MM.1S (cell line): ENCODE measurements around the gene FCHSD1.

Source experiments
- DNase-seq: peaks from one replicate; pipeline ENCODE4 v3.0.0-alpha.2; 2015
- H2AFZ ChIP-seq: fragments of 300-600 bp; sonication (generic); 2 replicates; pipeline ENCODE4 v1.6.0; 2016; ENCODE audit warnings: antibody characterized with exemption, low read length
- H3F3A ChIP-seq: fragments of 300-600 bp; sonication (generic); 2 replicates; pipeline ENCODE4 v1.6.1; 2016; ENCODE audit warnings: mild to moderate bottlenecking, antibody characterized with exemption, low read length, moderate library complexity, mixed read lengths; ENCODE audit not compliant: insufficient read depth
- H3K27ac ChIP-seq: fragments of 300-600 bp; sonication (generic); 2 replicates; pipeline ENCODE4 v1.5.1; 2016; ENCODE audit warnings: mild to moderate bottlenecking, low read length
- H3K27me3 ChIP-seq: fragments of 300-600 bp; sonication (generic); replicated peaks from 2 replicates; pipeline ENCODE4 v1.6.0; 2016; ENCODE audit warnings: low read length; ENCODE audit not compliant: insufficient read depth
- H3K36me3 ChIP-seq: fragments of 300-600 bp; sonication (generic); replicated peaks from 2 replicates; pipeline ENCODE4 v1.6.1; 2016; ENCODE audit warnings: mild to moderate bottlenecking, low read length, mixed read lengths; ENCODE audit not compliant: insufficient read depth
- H3K4me1 ChIP-seq: fragments of 300-600 bp; sonication (generic); 2 replicates; pipeline ENCODE4 v1.6.1; 2016; ENCODE audit warnings: low read length, mixed read lengths
- H3K4me2 ChIP-seq: fragments of 300-600 bp; sonication (generic); 2 replicates; pipeline ENCODE4 v1.6.0; 2016; ENCODE audit warnings: low read depth, low read length
- H3K4me3 ChIP-seq: fragments of 300-600 bp; sonication (generic); 2 replicates; pipeline ENCODE4 v1.5.1; 2016; ENCODE audit warnings: low read length, mixed read lengths
- H3K79me2 ChIP-seq: fragments of 300-600 bp; sonication (generic); 2 replicates; pipeline ENCODE4 v1.6.1; 2016; ENCODE audit warnings: mixed run types, low read length, mixed read lengths
- H3K9ac ChIP-seq: fragments of 300-600 bp; sonication (generic); 2 replicates; pipeline ENCODE4 v1.6.1; 2016; ENCODE audit warnings: low read length, mixed read lengths
- H3K9me2 ChIP-seq: fragments of 300-600 bp; sonication (generic); replicated peaks from 2 replicates; pipeline ENCODE4 v1.6.1; 2016; ENCODE audit warnings: mild to moderate bottlenecking, low read length, mixed read lengths; ENCODE audit not compliant: insufficient read depth
- H3K9me3 ChIP-seq: fragments of 300-600 bp; sonication (generic); replicated peaks from 2 replicates; pipeline ENCODE4 v1.6.1; 2016; ENCODE audit warnings: mild to moderate bottlenecking, low read length, mixed read lengths; ENCODE audit not compliant: insufficient read depth
- H4K20me1 ChIP-seq: fragments of 300-600 bp; sonication (generic); 2 replicates; pipeline ENCODE4 v1.6.1; 2016; ENCODE audit warnings: mild to moderate bottlenecking, low read length, moderate library complexity, mixed read lengths; ENCODE audit not compliant: insufficient read depth
- EZH2 ChIP-seq: fragments of 300-600 bp; sonication (generic); optimal IDR thresholded peaks from 2 replicates; pipeline ENCODE3; 2017; ENCODE audit warnings: low read depth, mild to moderate bottlenecking, antibody characterized with exemption, low read length, mixed read lengths
- EZH2phosphoT487 ChIP-seq: fragments of 300-600 bp; sonication (generic); IDR thresholded peaks from 2 replicates; pipeline ENCODE4 v1.6.1; 2018; ENCODE audit warnings: antibody characterized with exemption, low read length
- TF ChIP-seq, protein P1 (sequence below): fragments of 300-600 bp; sonication (generic); IDR thresholded peaks from 2 replicates; pipeline ENCODE4 v1.5.1; 2016; ENCODE audit warnings: antibody characterized with exemption, low read length, mixed read lengths

The FCHSD1 gene

DNA sequence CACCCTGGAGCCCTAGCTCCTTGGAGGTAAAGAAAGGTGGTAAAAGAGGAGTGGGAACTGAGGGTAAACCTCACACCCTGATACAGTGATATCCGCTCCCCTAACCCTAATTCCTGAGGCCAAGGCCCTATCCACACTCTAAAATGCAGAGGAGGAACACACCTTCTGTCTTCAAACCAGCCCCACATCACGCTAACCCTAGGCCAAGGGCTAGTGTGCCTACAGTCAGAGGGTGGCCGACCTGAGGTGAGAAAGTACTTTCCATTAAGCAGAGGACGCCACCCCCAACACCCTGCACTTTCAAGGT is 15.2 kb downstream of the FCHSD1 start:
- H3F3A ChIP-seq, result peaks cover 11% of the 10 kb centered on the region; the same call in 1 of the 2 replicates
- peaks cover 16% of the 10 kb centered on the region for H3K4me1 ChIP-seq
- H2AFZ ChIP-seq, result peak overlapping the region; percentile 80
- H3K9me2 ChIP-seq, result no peaks in the 10 kb centered on the region
- H3K9ac ChIP-seq, result peak overlapping the region; percentile 84; the same call in 1 of the 2 replicates
- H3K4me3 ChIP-seq, result peak overlapping the region; percentile 97
- peak overlapping the region; percentile 95 for H3K4me2 ChIP-seq
- TF ChIP-seq, protein P1, sequence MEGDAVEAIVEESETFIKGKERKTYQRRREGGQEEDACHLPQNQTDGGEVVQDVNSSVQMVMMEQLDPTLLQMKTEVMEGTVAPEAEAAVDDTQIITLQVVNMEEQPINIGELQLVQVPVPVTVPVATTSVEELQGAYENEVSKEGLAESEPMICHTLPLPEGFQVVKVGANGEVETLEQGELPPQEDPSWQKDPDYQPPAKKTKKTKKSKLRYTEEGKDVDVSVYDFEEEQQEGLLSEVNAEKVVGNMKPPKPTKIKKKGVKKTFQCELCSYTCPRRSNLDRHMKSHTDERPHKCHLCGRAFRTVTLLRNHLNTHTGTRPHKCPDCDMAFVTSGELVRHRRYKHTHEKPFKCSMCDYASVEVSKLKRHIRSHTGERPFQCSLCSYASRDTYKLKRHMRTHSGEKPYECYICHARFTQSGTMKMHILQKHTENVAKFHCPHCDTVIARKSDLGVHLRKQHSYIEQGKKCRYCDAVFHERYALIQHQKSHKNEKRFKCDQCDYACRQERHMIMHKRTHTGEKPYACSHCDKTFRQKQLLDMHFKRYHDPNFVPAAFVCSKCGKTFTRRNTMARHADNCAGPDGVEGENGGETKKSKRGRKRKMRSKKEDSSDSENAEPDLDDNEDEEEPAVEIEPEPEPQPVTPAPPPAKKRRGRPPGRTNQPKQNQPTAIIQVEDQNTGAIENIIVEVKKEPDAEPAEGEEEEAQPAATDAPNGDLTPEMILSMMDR, result no peak
- TF ChIP-seq EZH2 (no peak), EZH2phosphoT487 (no peak)
- no peak for DNase-seq
- H3K36me3 ChIP-seq, result no peaks in the 10 kb centered on the region; the same call in 1 of the 2 replicates
- peaks cover 4% of the 10 kb centered on the region; the same call in 1 of the 2 replicates for H4K20me1 ChIP-seq
- no peaks in the 10 kb centered on the region for H3K27me3 ChIP-seq
- H3K79me2 ChIP-seq, result peaks cover 49% of the 10 kb centered on the region
- no peak overlapping the region for H3K27ac ChIP-seq
- H3K9me3 ChIP-seq, result no peaks in the 10 kb centered on the region

DNA sequence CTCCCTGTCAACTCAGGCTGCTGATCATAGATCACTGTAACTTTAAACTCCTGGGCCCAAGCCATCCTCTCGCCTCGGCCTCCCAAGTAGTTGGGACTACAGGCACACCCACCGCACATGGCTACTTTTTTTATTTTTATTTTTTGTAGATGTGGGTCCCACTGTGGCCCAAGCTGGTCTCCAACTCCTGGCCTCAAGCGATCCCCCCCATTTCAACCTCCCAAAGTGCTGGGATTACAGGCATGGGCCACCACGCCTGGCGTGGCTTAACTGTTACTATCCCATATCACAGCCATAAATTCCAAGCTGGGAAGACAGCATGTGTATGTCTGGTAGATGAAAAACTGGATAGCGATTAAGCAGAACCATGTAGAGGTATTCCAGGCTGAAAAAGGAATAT is 15.6 kb downstream of the FCHSD1 start:
- Histone ChIP-seq H3K4me2 (peak overlapping the region; percentile 95), H3F3A (peaks cover 11% of the 10 kb centered on the region; the same call in 1 of the 2 replicates), H4K20me1 (peaks cover 4% of the 10 kb centered on the region; the same call in 1 of the 2 replicates), H3K9ac (peak overlapping the region; percentile 84; the same call in 1 of the 2 replicates), H3K27ac (no peak overlapping the region), H3K79me2 (peaks cover 53% of the 10 kb centered on the region), H2AFZ (no peak overlapping the region), H3K9me2 (no peaks in the 10 kb centered on the region), H3K4me1 (peaks cover 16% of the 10 kb centered on the region), H3K4me3 (peak overlapping the region; percentile 97), H3K27me3 (no peaks in the 10 kb centered on the region), H3K36me3 (no peaks in the 10 kb centered on the region; the same call in 1 of the 2 replicates), H3K9me3 (no peaks in the 10 kb centered on the region)
- no peak for TF ChIP-seq EZH2phosphoT487
- no peak for TF ChIP-seq EZH2
- TF ChIP-seq, protein P1, result no peak
- no peak for DNase-seq

DNA sequence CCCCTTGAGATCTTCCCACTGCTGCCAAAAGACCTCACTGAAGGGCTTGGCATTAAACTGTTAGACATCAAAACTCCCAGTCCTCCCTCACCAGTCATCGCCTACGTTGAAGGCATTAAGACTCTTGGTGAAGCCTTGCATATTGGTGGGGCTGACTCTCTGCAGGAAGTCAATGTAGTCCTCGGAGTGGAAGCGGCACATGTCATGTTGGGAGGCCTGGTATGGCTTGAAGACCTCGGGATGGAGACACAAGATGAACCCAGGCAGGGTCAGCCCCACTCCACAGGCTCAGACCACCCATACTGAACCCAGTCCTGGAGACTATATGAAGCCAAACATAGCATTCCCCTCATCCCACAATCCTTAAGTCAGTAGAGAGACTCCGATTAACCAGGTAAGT is 16.5 kb downstream of the FCHSD1 start:
- Histone ChIP-seq H4K20me1 (peaks cover 4% of the 10 kb centered on the region; the same call in 1 of the 2 replicates), H3K36me3 (no peaks in the 10 kb centered on the region; the same call in 1 of the 2 replicates), H3F3A (peaks cover 11% of the 10 kb centered on the region; the same call in 1 of the 2 replicates), H3K4me2 (no peak overlapping the region), H3K27me3 (no peaks in the 10 kb centered on the region), H3K27ac (no peak overlapping the region), H2AFZ (no peak overlapping the region), H3K4me3 (no peak overlapping the region), H3K79me2 (peaks cover 58% of the 10 kb centered on the region), H3K9me3 (no peaks in the 10 kb centered on the region), H3K4me1 (peaks cover 16% of the 10 kb centered on the region), H3K9me2 (no peaks in the 10 kb centered on the region), H3K9ac (no peak overlapping the region)
- DNase-seq, result no peak
- TF ChIP-seq, protein P1, result no peak
- no peak for TF ChIP-seq EZH2phosphoT487
